TTC549 (cell line): ENCODE data around the gene TP73.

Source experiments
- FAIRE-seq: peaks from 2 replicates; lab custom pipeline; 2012; peaks lifted over from hg19 to GRCh38; lab: Jason Lieb, UNC

Gene TP73

GRCh38 chr1:3653286-3653618, 936 bp downstream of the TP73 start:
- FAIRE-seq: no peak

- no peak for FAIRE-seq
Measured at GRCh38 chr1:3654549-3655281, 2.4 kb downstream of the TP73 start.

GRCh38 chr1:3656450-3657095, 4.3 kb downstream of the TP73 start:
- FAIRE-seq: no peak

GRCh38 chr1:3657096-3657475, 4.8 kb downstream of the TP73 start:
- FAIRE-seq: no peak

- FAIRE-seq: no peak
Measured at GRCh38 chr1:3657578-3658230, 5.4 kb downstream of the TP73 start.

- FAIRE-seq: no peak
Measured at GRCh38 chr1:3658231-3658615, 5.9 kb downstream of the TP73 start.

GRCh38 chr1:3659093-3659492, 6.8 kb downstream of the TP73 start:
- FAIRE-seq: no peak

GRCh38 chr1:3660704-3661103, 8.4 kb downstream of the TP73 start:
- FAIRE-seq: no peak

- no peak for FAIRE-seq
Measured at GRCh38 chr1:3661631-3662030, 9.3 kb downstream of the TP73 start.

GRCh38 chr1:3662080-3662671, 9.9 kb downstream of the TP73 start:
- FAIRE-seq: no peak

- no peak for FAIRE-seq
Measured at GRCh38 chr1:3663999-3664699, 11.8 kb downstream of the TP73 start.

GRCh38 chr1:3664700-3665375, 12.5 kb downstream of the TP73 start:
- FAIRE-seq: no peak

GRCh38 chr1:3668148-3668547, 15.8 kb downstream of the TP73 start:
- no peak for FAIRE-seq

GRCh38 chr1:3668585-3669300, 16.4 kb downstream of the TP73 start:
- no peak for FAIRE-seq

GRCh38 chr1:3669421-3669821, 17.1 kb downstream of the TP73 start:
- FAIRE-seq: no peak

- no peak for FAIRE-seq
Measured at GRCh38 chr1:3669971-3670431, 17.7 kb downstream of the TP73 start.

GRCh38 chr1:3670823-3671265, 18.5 kb downstream of the TP73 start:
- no peak for FAIRE-seq

- no peak for FAIRE-seq
Measured at GRCh38 chr1:3671371-3672180, 19.3 kb downstream of the TP73 start.

- FAIRE-seq: no peak
Measured at GRCh38 chr1:3672231-3672970, 20.1 kb downstream of the TP73 start.

- no peak for FAIRE-seq
Measured at GRCh38 chr1:3672971-3673361, 20.6 kb downstream of the TP73 start.
